Measurements from ENCODE around the gene MYO18A. TPM values are rescaled to one million over a fixed set of nuclear protein-coding genes. Genes with fewer than 3 reads are reported as not detected.

The MYO18A gene
- total RNA-seq, 2 donors from 2014 or later = 45.4 to 73.2 TPM

GRCh38 chr17:29159306-29159860 is 20.8 kb downstream of the MYO18A start:
- Histone ChIP-seq H3K4me1 (peaks cover 67% of the 10 kb centered on the region), H3K4me3 (no peak overlapping the region), H3K27ac (peak overlapping the region in 3 of 4 donors; percentile 48 to 66 (median 64)), H3K27me3 (no peaks in the 10 kb centered on the region), H3K9me3 (no peaks in the 10 kb centered on the region), H3K36me3 (replicated peaks in 1 of 2; ENCODE audit: insufficient read depth in 1 of 2, low read depth in 2 of 2) (no peaks in the 10 kb centered on the region)
- TF ChIP-seq, protein P1, sequence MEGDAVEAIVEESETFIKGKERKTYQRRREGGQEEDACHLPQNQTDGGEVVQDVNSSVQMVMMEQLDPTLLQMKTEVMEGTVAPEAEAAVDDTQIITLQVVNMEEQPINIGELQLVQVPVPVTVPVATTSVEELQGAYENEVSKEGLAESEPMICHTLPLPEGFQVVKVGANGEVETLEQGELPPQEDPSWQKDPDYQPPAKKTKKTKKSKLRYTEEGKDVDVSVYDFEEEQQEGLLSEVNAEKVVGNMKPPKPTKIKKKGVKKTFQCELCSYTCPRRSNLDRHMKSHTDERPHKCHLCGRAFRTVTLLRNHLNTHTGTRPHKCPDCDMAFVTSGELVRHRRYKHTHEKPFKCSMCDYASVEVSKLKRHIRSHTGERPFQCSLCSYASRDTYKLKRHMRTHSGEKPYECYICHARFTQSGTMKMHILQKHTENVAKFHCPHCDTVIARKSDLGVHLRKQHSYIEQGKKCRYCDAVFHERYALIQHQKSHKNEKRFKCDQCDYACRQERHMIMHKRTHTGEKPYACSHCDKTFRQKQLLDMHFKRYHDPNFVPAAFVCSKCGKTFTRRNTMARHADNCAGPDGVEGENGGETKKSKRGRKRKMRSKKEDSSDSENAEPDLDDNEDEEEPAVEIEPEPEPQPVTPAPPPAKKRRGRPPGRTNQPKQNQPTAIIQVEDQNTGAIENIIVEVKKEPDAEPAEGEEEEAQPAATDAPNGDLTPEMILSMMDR (IDR thresholded peaks at IDR 0.05) = no peak
- no peak for TF ChIP-seq POLR2A (IDR thresholded peaks at IDR 0.05)
- ATAC-seq (no peak), DNase-seq (no peak)
- intact Hi-C loops (cut with DNase I) = no loop called here
- WGBS, 2 donors = 38 to 58% methylated on average over 3 of the region's 3 CpGs

GRCh38 chr17:29158488-29159275 is 21.5 kb downstream of the MYO18A start:
- Histone ChIP-seq H3K4me1 (peaks cover 71% of the 10 kb centered on the region), H3K36me3 (replicated peaks in 1 of 2; ENCODE audit: insufficient read depth in 1 of 2, low read depth in 2 of 2) (no peaks in the 10 kb centered on the region), H3K4me3 (no peak overlapping the region), H3K27me3 (no peaks in the 10 kb centered on the region), H3K9me3 (no peaks in the 10 kb centered on the region), H3K27ac (peak overlapping the region; percentile 40 to 66 (median 56))
- peak in 3 of 4 donors; percentile 45 to 63 (median 56) for DNase-seq
- WGBS, 2 donors = 50 to 51% methylated on average over 2 to 13 of the region's 13 CpGs
- ATAC-seq = peak; percentile 52
- TF ChIP-seq, protein P1 (IDR thresholded peaks at IDR 0.05) = no peak
- TF ChIP-seq POLR2A (IDR thresholded peaks at IDR 0.05) = no peak
- intact Hi-C loops (cut with DNase I) = no loop called here

DNA sequence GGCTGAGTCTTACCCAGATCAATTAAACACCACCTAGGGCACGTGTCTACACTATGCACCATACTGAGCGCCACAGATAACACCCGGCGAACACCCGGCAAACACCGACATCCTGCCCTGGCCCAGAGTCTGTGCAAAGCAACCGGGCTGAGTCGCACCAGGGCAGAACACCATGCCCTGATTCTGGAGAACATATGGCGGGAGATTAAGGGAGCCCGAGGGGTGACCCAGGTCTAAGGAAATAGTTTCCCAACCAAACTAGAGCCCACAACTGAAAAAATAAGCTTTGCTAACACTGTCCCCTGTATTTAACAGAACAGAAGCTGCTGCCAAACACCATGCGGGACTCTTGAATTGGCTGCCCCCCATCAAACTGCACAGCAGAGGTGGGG is 22.1 kb downstream of the MYO18A start:
- intact Hi-C loops (cut with DNase I) = no loop called here
- no peaks in the 10 kb centered on the region for H3K9me3 ChIP-seq
- TF ChIP-seq POLR2A (IDR thresholded peaks at IDR 0.05) = no peak
- TF ChIP-seq, protein P1 (IDR thresholded peaks at IDR 0.05) = no peak
- ATAC-seq (no peak), DNase-seq (peak in 2 of 4 donors; percentile 21 to 50)
- H3K27ac ChIP-seq = peak overlapping the region; percentile 40 to 66 (median 56)
- WGBS, 2 donors = 30% methylated on average over 11 of the region's 11 CpGs; no CpG with 5 or more reads in 1 of the 2 donors
- no peak overlapping the region for H3K4me3 ChIP-seq
- H3K36me3 ChIP-seq (replicated peaks in 1 of 2; ENCODE audit: insufficient read depth in 1 of 2, low read depth in 2 of 2) = no peaks in the 10 kb centered on the region
- H3K27me3 ChIP-seq = no peaks in the 10 kb centered on the region
- H3K4me1 ChIP-seq = peaks cover 71% of the 10 kb centered on the region

DNA sequence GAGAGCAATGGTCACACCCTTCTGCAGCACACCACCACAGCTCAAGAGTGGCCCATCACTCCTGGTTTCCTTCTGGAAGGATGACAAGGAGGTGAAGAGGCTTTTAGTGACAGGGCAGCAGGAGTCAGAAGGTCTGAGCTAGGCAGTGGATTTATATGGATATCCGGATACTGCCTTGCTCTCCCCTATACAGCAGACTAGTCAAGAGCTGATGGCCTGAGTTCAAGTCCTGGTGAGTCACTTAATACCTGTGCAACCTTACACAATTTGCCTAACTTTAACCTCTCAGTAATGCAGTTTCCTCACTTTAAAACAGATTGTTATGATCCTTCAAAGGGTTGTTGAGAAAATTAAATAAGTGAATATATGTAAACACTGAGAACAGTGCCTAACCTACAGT is 22.9 kb downstream of the MYO18A start:
- H3K4me3 ChIP-seq = no peak overlapping the region
- no peaks in the 10 kb centered on the region for H3K27me3 ChIP-seq
- TF ChIP-seq, protein P1 (IDR thresholded peaks at IDR 0.05) = no peak
- no peak for TF ChIP-seq POLR2A (IDR thresholded peaks at IDR 0.05)
- ATAC-seq = no peak
- H3K36me3 ChIP-seq (replicated peaks in 1 of 2; ENCODE audit: insufficient read depth in 1 of 2, low read depth in 2 of 2) = no peaks in the 10 kb centered on the region
- H3K27ac ChIP-seq = peak overlapping the region in 2 of 4 donors; percentile 48 to 55
- DNase-seq = no peak
- no peaks in the 10 kb centered on the region for H3K9me3 ChIP-seq
- WGBS, 2 donors = 92 to 95% methylated on average over 1 of the region's 1 CpG
- intact Hi-C loops (cut with DNase I) = no loop called here
- H3K4me1 ChIP-seq = peaks cover 71% of the 10 kb centered on the region
